ENCODE measurements around the gene KASH5.

KASH5 gene

DNA sequence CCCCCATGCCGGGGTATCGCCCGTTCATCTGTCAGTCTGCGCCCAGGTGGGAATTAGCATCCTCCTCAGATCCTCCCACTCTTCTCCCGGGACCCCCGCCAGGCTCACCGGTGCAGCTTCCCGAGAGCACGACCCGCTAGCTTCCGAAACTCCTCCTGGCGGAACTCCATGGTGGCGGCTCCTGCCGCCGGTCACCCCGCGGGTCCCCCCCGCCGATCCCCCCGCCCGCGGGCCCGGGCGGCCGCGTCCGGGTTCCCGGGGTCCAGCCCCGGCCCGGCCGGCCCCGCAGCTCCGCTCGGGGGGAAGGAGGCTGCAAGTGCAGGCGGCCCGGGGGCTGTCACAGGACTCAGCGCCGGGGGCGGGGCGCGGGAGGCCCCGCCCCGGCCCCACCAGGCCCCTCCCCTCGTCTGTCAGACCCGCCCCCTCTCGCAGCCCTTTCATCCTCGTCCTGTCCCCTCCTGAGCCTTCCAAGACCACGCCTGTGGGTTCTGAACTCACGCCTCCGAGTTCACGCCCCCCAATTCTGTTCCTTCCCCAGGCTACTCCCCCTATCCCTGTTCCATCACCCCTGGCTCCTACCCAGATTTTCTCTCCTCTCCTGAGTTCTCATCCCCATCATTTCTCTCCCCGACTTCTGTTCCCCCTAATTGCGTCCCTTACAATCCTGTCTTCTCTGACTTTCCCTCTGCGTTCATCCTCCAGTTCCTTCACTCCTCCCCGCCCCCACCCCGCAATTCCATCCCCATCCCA lies 53.3 kb downstream of the KASH5 start, which contains the start of gene SLC17A7:
SLC17A7 (minus strand) TSS at position 318 of the 750 bp plus-strand sequence; CDS start at position 170, 148 bp downstream.
- Histone ChIP-seq H4K91ac (ENCODE audit: low read depth, low read length) (no peak within 1 kb of the TSS), H2BK12ac (ENCODE audit: low read length) (peak within 1 kb of the TSS; percentile 13), H3K36me3 (ENCODE audit: control insufficient read depth in 1 of 2, insufficient read depth in 2 of 2, low read length in 2 of 2) (peaks cover under 1 to 2% of the 10 kb centered on the region in 2 experiments), H3K4ac (ENCODE audit: low read depth, low read length) (no peak within 1 kb of the TSS), H2AFZ (ENCODE audit: insufficient read depth, low read length, poor library complexity) (no peak within 1 kb of the TSS), H2AK5ac (ENCODE audit: low read length) (no peak within 1 kb of the TSS), H3K14ac (ENCODE audit: low read length) (no peak within 1 kb of the TSS), H4K8ac (ENCODE audit: low read depth, low read length) (no peak within 1 kb of the TSS), H2BK120ac (ENCODE audit: insufficient read depth, low read length, poor library complexity) (no peak within 1 kb of the TSS), H3K79me1 (ENCODE audit: low read length) (peaks cover 5% of the 10 kb centered on the region), H3K4me3 (ENCODE audit: low read depth, low read length) (no peak within 1 kb of the TSS), H3K9me3 (ENCODE audit: insufficient read depth, low read depth, low read length) (peaks cover 7% of the 10 kb centered on the region), H3K27ac (ENCODE audit: low read depth, low read length) (no peak within 1 kb of the TSS), H3K4me1 (ENCODE audit: control insufficient read depth in 1 of 2, insufficient read depth in 2 of 2, low read length in 2 of 2) (peaks cover 1 to 3% of the 10 kb centered on the region in 2 experiments), H2BK5ac (ENCODE audit: low read depth, low read length, poor library complexity) (no peak within 1 kb of the TSS), H3K9ac (ENCODE audit: low read length) (no peak within 1 kb of the TSS), H4K12ac (ENCODE audit: low read depth, low read length) (no peak within 1 kb of the TSS), H3K4me2 (ENCODE audit: low read length) (no peak within 1 kb of the TSS), H3K79me2 (ENCODE audit: control insufficient read depth, insufficient read depth, low read length, poor library complexity) (peaks cover 3% of the 10 kb centered on the region), H3K23ac (ENCODE audit: low read length) (no peak within 1 kb of the TSS), H3K27me3 (ENCODE audit: insufficient read depth, low read length) (peaks cover 53% of the 10 kb centered on the region), H3K18ac (ENCODE audit: low read length) (no peak within 1 kb of the TSS)
- DNase-seq = peak in 1 of 2 donors; percentile 30
- no CpG with 5 or more reads among the region's 56 CpGs for WGBS (ENCODE audit: extremely low coverage, insufficient coverage, insufficient read length)

GRCh38 chr19:49441960-49442350 lies 53.9 kb downstream of the KASH5 start:
- Histone ChIP-seq H3K79me2 (ENCODE audit: control insufficient read depth, insufficient read depth, low read length, poor library complexity) (peaks cover 3% of the 10 kb centered on the region), H3K4me1 (ENCODE audit: control insufficient read depth in 1 of 2, insufficient read depth in 2 of 2, low read length in 2 of 2) (no peaks in the 10 kb centered on the region), H4K8ac (ENCODE audit: low read depth, low read length) (no peak overlapping the region), H3K18ac (ENCODE audit: low read length) (no peak overlapping the region), H3K36me3 (ENCODE audit: control insufficient read depth in 1 of 2, insufficient read depth in 2 of 2, low read length in 2 of 2) (peaks cover 6 to 7% of the 10 kb centered on the region in 2 experiments), H2BK12ac (ENCODE audit: low read length) (no peak overlapping the region), H3K14ac (ENCODE audit: low read length) (no peak overlapping the region), H3K23ac (ENCODE audit: low read length) (no peak overlapping the region), H3K27me3 (ENCODE audit: insufficient read depth, low read length) (peaks cover 47% of the 10 kb centered on the region), H2AFZ (ENCODE audit: insufficient read depth, low read length, poor library complexity) (no peak overlapping the region), H2AK5ac (ENCODE audit: low read length) (no peak overlapping the region), H3K9me3 (ENCODE audit: insufficient read depth, low read depth, low read length) (peaks cover 5% of the 10 kb centered on the region), H4K12ac (ENCODE audit: low read depth, low read length) (no peak overlapping the region), H3K27ac (ENCODE audit: low read depth, low read length) (no peak overlapping the region), H2BK5ac (ENCODE audit: low read depth, low read length, poor library complexity) (no peak overlapping the region), H3K79me1 (ENCODE audit: low read length) (peaks cover 5% of the 10 kb centered on the region), H3K4ac (ENCODE audit: low read depth, low read length) (no peak overlapping the region), H3K4me2 (ENCODE audit: low read length) (no peak overlapping the region), H3K4me3 (ENCODE audit: low read depth, low read length) (no peak overlapping the region), H4K91ac (ENCODE audit: low read depth, low read length) (no peak overlapping the region), H2BK120ac (ENCODE audit: insufficient read depth, low read length, poor library complexity) (no peak overlapping the region), H3K9ac (ENCODE audit: low read length) (no peak overlapping the region)
- no CpG with 5 or more reads among the region's 14 CpGs for WGBS (ENCODE audit: extremely low coverage, insufficient coverage, insufficient read length)
- DNase-seq = no peak

- Histone ChIP-seq H3K4me2 (ENCODE audit: low read length) (peak overlapping the region; percentile 36), H3K4me1 (ENCODE audit: control insufficient read depth in 1 of 2, insufficient read depth in 2 of 2, low read length in 2 of 2) (no peaks in the 10 kb centered on the region), H2AK5ac (ENCODE audit: low read length) (no peak overlapping the region), H4K8ac (ENCODE audit: low read depth, low read length) (no peak overlapping the region), H2BK12ac (ENCODE audit: low read length) (peak overlapping the region; percentile 13), H2AFZ (ENCODE audit: insufficient read depth, low read length, poor library complexity) (no peak overlapping the region), H2BK120ac (ENCODE audit: insufficient read depth, low read length, poor library complexity) (no peak overlapping the region), H3K18ac (ENCODE audit: low read length) (no peak overlapping the region), H3K79me2 (ENCODE audit: control insufficient read depth, insufficient read depth, low read length, poor library complexity) (peaks cover 3% of the 10 kb centered on the region), H3K14ac (ENCODE audit: low read length) (no peak overlapping the region), H3K27ac (ENCODE audit: low read depth, low read length) (no peak overlapping the region), H4K12ac (ENCODE audit: low read depth, low read length) (no peak overlapping the region), H3K4me3 (ENCODE audit: low read depth, low read length) (no peak overlapping the region), H3K79me1 (ENCODE audit: low read length) (peaks cover 5% of the 10 kb centered on the region), H3K4ac (ENCODE audit: low read depth, low read length) (no peak overlapping the region), H3K27me3 (ENCODE audit: insufficient read depth, low read length) (peaks cover 46% of the 10 kb centered on the region), H4K91ac (ENCODE audit: low read depth, low read length) (no peak overlapping the region), H3K9me3 (ENCODE audit: insufficient read depth, low read depth, low read length) (peaks cover 5% of the 10 kb centered on the region), H3K23ac (ENCODE audit: low read length) (no peak overlapping the region), H2BK5ac (ENCODE audit: low read depth, low read length, poor library complexity) (no peak overlapping the region), H3K36me3 (ENCODE audit: control insufficient read depth in 1 of 2, insufficient read depth in 2 of 2, low read length in 2 of 2) (peaks cover 10 to 11% of the 10 kb centered on the region in 2 experiments), H3K9ac (ENCODE audit: low read length) (no peak overlapping the region)
- WGBS (ENCODE audit: extremely low coverage, insufficient coverage, insufficient read length) = no CpG with 5 or more reads among the region's 11 CpGs
- DNase-seq = no peak
These were observed 54.3 kb downstream of the KASH5 start for GRCh38 chr19:49442354-49442753.

DNA sequence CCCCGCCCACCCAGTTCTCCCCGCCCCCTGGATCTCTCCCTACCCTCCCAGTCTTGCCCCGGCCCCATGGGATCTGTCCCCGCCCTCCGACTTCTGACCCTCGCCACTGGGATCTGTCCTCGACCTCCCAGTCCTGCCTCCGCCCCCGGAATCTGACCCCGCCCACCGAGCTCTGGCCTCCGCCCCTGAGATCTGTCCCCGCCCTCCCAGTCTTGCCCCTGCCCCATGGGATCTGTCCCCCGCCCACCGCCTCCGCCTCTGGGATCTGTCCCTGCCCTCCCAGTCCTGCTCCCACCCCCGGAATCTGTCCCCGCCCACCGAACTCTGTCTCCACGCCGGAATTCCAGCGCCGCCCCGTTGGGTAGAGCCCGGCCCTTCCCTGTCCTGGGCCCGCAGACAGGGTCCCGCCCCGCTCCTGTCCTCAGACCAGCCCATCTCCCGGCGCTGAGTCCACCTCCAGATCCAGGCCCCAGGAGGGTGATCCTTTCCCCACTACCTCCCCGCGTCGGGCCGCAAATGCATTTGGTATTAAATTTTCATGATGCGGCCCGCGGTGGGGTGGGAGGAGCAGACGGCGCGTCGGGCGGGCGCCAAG lies 54.8 kb downstream of the KASH5 start:
- Histone ChIP-seq H3K79me1 (ENCODE audit: low read length) (peaks cover 5% of the 10 kb centered on the region), H3K4me1 (ENCODE audit: control insufficient read depth in 1 of 2, insufficient read depth in 2 of 2, low read length in 2 of 2) (no peaks in the 10 kb centered on the region), H4K8ac (ENCODE audit: low read depth, low read length) (peak overlapping the region; percentile 8), H3K4me3 (ENCODE audit: low read depth, low read length) (peak overlapping the region; percentile 75), H2BK12ac (ENCODE audit: low read length) (no peak overlapping the region), H3K9ac (ENCODE audit: low read length) (peak overlapping the region; percentile 57), H2AK5ac (ENCODE audit: low read length) (no peak overlapping the region), H3K9me3 (ENCODE audit: insufficient read depth, low read depth, low read length) (peaks cover 5% of the 10 kb centered on the region), H3K27ac (ENCODE audit: low read depth, low read length) (no peak overlapping the region), H3K36me3 (ENCODE audit: control insufficient read depth in 1 of 2, insufficient read depth in 2 of 2, low read length in 2 of 2) (peaks cover 12 to 15% of the 10 kb centered on the region in 2 experiments), H3K14ac (ENCODE audit: low read length) (peak overlapping the region; percentile 4), H3K27me3 (ENCODE audit: insufficient read depth, low read length) (peaks cover 43% of the 10 kb centered on the region), H2AFZ (ENCODE audit: insufficient read depth, low read length, poor library complexity) (peak overlapping the region; percentile 35), H2BK5ac (ENCODE audit: low read depth, low read length, poor library complexity) (no peak overlapping the region), H2BK120ac (ENCODE audit: insufficient read depth, low read length, poor library complexity) (peak overlapping the region; percentile 7), H3K4ac (ENCODE audit: low read depth, low read length) (no peak overlapping the region), H3K4me2 (ENCODE audit: low read length) (peak overlapping the region; percentile 94), H3K23ac (ENCODE audit: low read length) (no peak overlapping the region), H3K79me2 (ENCODE audit: control insufficient read depth, insufficient read depth, low read length, poor library complexity) (peaks cover 3% of the 10 kb centered on the region), H4K12ac (ENCODE audit: low read depth, low read length) (peak overlapping the region; percentile 14), H4K91ac (ENCODE audit: low read depth, low read length) (peak overlapping the region; percentile 49), H3K18ac (ENCODE audit: low read length) (peak overlapping the region; percentile 3)
- WGBS (ENCODE audit: extremely low coverage, insufficient coverage, insufficient read length) = no CpG with 5 or more reads among the region's 43 CpGs
- DNase-seq = peak; percentile 88 to 92

All from trophoblast cell (in vitro differentiated cells and primary cell).